GM12874 (cell line): Measurements from ENCODE around the gene FNIP2.

ENCODE experiments used
- TF ChIP-seq, protein P1 (sequence below): IDR thresholded peaks from 2 replicates; pipeline ENCODE4 v1.5.1; 2011; ENCODE audit warnings: low read depth, mild to moderate bottlenecking, control low read depth, low read length, moderate library complexity; ENCODE audit not compliant: insufficient read depth

The FNIP2 gene

DNA sequence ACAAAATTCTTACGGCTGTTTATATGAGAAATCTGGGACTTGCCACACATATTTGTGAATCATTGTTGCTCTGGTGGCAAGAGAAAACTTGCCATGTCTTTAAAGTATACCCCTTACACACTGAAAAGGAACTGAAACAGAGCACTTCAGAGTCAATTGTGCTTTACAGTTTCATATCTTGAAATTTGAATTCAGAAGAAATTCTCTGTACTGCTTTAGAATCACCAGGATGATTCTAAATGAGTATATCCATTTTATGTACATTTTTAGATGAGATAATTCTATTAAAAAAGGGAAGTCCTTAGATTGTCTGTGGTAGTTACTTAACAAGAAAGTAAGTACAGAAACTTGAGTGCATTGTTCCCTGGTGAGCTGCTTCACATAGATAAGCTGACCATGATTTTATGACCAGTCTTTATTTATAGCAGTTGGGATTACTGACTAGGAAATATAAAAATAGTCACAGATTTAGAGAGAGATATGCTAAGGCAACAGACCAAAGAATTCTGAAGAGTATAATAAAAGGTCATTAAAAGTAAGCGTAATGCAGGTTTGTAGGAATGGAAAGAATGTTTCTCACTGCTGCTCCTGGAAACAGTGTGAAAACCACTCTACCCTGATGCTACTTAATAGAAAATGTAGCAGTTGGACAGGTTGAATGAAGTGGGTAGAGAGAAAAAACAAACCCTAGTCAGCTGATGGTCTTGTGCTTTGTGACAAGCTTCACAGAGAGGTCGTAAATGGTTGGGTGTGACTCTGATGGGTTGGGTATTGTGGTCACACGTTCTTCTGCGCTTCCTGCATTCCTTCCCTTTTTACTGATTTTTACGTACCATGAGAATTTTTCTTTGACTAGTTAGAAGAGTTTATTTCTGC is 41.0 kb downstream of the FNIP2 start:
- TF ChIP-seq, protein P1, sequence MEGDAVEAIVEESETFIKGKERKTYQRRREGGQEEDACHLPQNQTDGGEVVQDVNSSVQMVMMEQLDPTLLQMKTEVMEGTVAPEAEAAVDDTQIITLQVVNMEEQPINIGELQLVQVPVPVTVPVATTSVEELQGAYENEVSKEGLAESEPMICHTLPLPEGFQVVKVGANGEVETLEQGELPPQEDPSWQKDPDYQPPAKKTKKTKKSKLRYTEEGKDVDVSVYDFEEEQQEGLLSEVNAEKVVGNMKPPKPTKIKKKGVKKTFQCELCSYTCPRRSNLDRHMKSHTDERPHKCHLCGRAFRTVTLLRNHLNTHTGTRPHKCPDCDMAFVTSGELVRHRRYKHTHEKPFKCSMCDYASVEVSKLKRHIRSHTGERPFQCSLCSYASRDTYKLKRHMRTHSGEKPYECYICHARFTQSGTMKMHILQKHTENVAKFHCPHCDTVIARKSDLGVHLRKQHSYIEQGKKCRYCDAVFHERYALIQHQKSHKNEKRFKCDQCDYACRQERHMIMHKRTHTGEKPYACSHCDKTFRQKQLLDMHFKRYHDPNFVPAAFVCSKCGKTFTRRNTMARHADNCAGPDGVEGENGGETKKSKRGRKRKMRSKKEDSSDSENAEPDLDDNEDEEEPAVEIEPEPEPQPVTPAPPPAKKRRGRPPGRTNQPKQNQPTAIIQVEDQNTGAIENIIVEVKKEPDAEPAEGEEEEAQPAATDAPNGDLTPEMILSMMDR, result no peak

DNA sequence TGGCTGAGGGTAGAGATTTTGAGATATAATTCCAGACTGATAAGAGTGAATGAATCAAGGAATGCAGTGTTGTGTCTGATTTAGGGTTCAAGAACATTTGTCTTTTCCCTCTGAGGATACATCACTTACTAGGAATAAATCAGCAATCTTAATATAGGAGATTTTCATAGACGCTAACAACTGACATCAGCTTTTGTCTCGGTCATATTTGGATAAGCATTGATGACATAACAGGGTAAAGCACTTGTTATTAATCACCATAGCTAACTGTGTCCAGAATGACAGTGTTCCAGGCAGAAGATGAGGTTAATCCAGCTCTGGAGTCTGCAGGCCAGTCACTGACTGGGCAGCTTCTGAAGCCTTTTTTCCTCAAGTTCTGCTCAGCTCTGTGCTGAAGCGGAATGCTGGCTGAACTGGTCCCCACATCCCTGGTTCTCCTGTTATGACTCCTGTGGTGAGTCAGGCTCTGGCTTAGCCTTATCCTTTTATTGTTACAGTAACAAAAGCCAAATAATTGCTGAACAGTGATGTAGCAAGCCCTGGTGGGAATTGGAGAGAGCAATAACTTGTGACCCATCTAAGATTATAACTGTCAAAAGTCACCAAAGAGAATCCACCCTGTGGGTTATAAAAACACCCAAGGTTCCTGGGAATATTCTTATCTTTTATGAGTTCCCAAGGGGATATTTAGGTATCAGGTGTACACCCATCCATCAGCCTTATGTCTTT is 41.8 kb downstream of the FNIP2 start:
- TF ChIP-seq, protein P1, result no peak

DNA sequence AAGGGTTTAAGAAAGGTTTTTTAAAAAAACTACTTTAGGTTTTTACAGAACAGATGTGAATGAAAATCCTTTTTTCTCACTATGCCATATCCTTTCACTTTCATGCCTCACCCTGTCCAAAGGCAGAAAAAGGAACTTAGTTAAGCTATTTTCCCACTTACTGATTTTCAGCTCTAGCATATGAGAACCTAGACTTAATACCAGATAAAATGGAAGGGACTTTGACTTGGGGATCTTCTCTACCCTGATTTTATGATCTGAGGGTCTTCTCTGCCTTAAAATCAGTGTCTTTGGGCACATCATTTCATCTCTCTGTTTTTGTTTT is 42.4 kb downstream of the FNIP2 start:
- TF ChIP-seq, protein P1, result no peak

DNA sequence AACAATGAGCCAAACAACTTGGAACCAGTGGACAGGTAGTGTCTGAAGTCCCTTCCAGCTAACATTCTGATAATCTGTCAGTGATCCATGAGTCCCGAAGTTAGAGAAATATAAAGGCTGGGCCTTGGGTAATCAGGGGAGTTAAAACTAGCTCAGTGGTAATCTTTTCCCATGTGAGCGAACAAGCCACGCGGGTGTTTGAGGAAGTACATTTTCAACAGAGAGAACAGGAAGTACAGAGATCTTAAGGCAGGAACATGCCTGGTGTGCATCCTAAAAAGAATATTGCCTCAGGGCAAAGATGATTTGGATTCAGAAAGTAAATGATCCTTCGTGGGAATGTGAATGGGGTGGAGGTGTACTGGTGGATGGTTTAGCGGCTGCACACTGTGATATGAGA is 42.9 kb downstream of the FNIP2 start:
- TF ChIP-seq, protein P1, result no peak

DNA sequence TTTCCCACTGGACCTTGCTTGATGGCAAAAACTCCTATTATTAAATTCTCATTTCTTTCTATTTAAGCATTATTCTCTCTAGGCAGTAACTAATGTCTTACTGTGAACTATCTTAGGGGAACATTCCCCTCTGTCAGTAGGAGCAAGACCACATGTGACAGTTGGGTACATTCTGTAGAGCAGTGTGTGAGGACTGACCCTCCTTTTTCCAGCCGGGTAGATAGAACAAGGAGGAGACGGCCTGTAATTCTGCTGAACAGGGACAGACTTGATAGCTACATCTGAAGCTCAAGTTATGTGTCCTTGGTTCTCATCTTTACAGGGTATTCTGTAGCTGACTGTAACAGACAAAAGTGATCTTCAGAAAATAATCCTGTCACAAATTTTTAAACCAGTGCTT is 43.3 kb downstream of the FNIP2 start:
- TF ChIP-seq, protein P1, result no peak

DNA sequence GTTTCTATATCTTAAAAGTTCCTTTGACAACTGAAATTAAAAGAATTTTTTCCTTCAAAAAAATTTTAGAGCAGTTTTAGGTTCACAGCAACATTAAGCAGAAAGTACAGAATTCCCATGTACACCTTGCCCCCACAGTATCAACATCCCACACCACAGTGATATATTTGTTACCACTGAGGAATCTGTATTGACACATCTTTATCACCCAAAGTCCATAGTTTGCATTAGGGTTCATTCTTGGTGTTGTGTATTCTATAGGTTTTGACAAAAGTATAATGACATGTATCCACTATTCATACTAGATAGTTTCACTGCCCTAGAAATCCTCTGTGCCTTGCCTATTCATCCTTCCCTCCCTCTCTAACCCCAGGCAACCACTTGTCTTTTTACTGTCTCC is 43.7 kb downstream of the FNIP2 start:
- TF ChIP-seq, protein P1, result no peak

DNA sequence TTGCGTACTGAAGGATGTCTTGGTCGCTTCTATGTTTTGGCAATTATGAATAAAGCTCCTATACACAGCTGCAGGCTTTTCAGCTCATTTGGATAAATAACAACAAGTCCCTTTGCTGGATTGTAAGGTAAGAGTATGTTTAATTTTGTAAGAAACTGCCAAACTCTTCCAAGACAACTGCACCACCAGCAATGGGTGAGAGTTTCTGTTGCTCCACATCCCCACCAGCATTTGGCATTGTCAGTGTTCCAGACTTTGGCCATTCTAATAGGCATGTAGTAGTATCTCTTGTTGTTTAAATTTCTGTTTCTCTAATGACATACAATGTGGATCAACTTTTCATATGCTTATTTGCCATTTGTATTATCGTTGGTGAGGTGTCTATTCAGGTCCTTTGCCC is 44.3 kb downstream of the FNIP2 start:
- TF ChIP-seq, protein P1, result no peak
